Right lobe of liver (tissue), 4 donors: ENCODE results near the gene MMS19.

Experiments
- POLR2A ChIP-seq: fragments of 450-650 bp; IDR thresholded peaks from one replicate; pipeline ENCODE4 v1.6.1; 2017; ENCODE audit warnings: antibody characterized with exemption, mild to moderate bottlenecking
- TF ChIP-seq, protein P1 (sequence below), 4 donors: fragments of 200-600 bp in 3 of 4; fragments of 450-650 bp in 1 of 4; IDR thresholded peaks; one replicate each; pipeline versions ENCODE4 v1.5.1 to v1.8.0; 2016 to 2022; ENCODE audit warnings: antibody characterized with exemption in 4 of 4, mild to moderate bottlenecking in 2 of 4
- donor health status: DM: no; HTN: no; CAD: no.
- donor health status: DM: no; HTN: no; CAD: no.
- donor health status: DM: no; HTN: yes; CAD: no.

DNA sequence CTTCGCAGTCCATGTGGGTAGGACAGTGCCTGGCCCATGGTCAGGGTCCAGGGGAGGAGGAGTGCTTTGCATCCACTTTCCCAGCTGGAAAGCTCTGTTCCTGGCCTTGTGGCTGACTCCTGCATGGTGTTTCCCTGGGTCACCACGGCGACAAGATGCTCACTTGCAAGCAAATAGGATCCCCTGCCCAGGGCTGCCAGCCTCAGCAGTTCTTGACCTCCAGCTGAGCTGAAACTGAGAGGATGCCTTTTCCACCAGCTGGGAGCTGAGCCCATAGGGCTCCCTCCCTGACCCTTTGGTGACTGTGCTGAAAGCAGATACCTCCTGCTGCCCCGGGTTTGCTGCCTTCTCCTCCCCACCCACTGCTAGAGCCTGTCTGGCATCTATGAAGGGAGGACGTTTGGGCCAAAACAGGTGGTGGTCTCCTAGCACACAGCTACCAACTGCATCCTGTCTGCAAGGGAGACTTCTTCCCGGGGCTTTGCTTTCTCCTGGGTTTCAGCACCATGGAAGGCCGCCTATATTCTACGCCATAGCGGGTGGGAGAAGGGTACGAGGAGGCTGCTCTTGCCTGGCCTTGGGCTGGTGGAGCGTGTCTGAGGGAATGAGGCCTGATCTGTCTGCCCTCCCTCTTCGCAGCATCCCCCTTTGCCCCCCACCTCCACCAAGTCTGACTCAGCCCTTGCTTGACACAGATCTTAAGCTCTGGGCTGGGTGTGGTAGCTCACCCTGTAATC, 34.9 kb upstream of the MMS19 start:
- TF ChIP-seq, protein P1, sequence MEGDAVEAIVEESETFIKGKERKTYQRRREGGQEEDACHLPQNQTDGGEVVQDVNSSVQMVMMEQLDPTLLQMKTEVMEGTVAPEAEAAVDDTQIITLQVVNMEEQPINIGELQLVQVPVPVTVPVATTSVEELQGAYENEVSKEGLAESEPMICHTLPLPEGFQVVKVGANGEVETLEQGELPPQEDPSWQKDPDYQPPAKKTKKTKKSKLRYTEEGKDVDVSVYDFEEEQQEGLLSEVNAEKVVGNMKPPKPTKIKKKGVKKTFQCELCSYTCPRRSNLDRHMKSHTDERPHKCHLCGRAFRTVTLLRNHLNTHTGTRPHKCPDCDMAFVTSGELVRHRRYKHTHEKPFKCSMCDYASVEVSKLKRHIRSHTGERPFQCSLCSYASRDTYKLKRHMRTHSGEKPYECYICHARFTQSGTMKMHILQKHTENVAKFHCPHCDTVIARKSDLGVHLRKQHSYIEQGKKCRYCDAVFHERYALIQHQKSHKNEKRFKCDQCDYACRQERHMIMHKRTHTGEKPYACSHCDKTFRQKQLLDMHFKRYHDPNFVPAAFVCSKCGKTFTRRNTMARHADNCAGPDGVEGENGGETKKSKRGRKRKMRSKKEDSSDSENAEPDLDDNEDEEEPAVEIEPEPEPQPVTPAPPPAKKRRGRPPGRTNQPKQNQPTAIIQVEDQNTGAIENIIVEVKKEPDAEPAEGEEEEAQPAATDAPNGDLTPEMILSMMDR (IDR thresholded peaks at IDR 0.05), result no peak
- TF ChIP-seq POLR2A, result no peak
